H9 (cell line): ENCODE results near the gene RIPPLY1. TPM values are rescaled to one million over a fixed set of nuclear protein-coding genes. Genes with fewer than 3 reads are reported as not detected.

Experiments
- DNase-seq: peaks from one replicate; pipeline ENCODE4 v3.0.0-alpha.2; 2017
- H2AFZ ChIP-seq: one replicate; pipeline ENCODE4 v1.6.1; 2013; ENCODE audit warnings: mild to moderate bottlenecking, low read length, control low read depth, moderate library complexity
- H2AK5ac ChIP-seq: 2 replicates; pipeline ENCODE4 v1.6.1; 2013; ENCODE audit warnings: low read length, control low read depth, mixed read lengths; ENCODE audit not compliant: insufficient read length
- H2BK120ac ChIP-seq: one replicate; pipeline ENCODE4 v1.6.1; 2013; ENCODE audit warnings: low read depth, mild to moderate bottlenecking, low read length, control low read depth, inconsistent platforms; ENCODE audit not compliant: poor library complexity, severe bottlenecking
- H2BK12ac ChIP-seq: 2 replicates; pipeline ENCODE4 v1.6.1; 2013; ENCODE audit warnings: low read length, control low read depth, mixed read lengths, low read depth; ENCODE audit not compliant: insufficient read length
- H2BK15ac ChIP-seq: 2 replicates; pipeline ENCODE4 v1.6.1; 2013; ENCODE audit warnings: low read depth, low read length, control low read depth
- H2BK20ac ChIP-seq: one replicate; pipeline ENCODE4 v1.6.1; 2013; ENCODE audit warnings: low read depth, mild to moderate bottlenecking, low read length, control low read depth, inconsistent platforms; ENCODE audit not compliant: poor library complexity, severe bottlenecking
- H2BK5ac ChIP-seq: 2 replicates; pipeline ENCODE4 v1.6.1; 2013; ENCODE audit warnings: low read length, control low read depth, mixed read lengths; ENCODE audit not compliant: insufficient read length
- H3K14ac ChIP-seq: 2 replicates; pipeline ENCODE4 v1.6.1; 2013; ENCODE audit warnings: low read length, control low read depth; ENCODE audit not compliant: insufficient read depth
- H3K18ac ChIP-seq: 2 replicates; pipeline ENCODE4 v1.6.1; 2013; ENCODE audit warnings: low read depth, mild to moderate bottlenecking, mixed read lengths, low read length, control low read depth; ENCODE audit not compliant: insufficient read length
- H3K23ac ChIP-seq: 2 replicates; pipeline ENCODE4 v1.6.1; 2013; ENCODE audit warnings: low read length, control low read depth, mixed read lengths, low read depth; ENCODE audit not compliant: insufficient read length
- H3K23me2 ChIP-seq: 2 replicates; pipeline ENCODE4 v1.6.1; 2013; ENCODE audit warnings: low read depth, mild to moderate bottlenecking, mixed read lengths, low read length, control low read depth; ENCODE audit not compliant: insufficient read length, poor library complexity, severe bottlenecking
- H3K27ac ChIP-seq: 2 replicates; pipeline ENCODE4 v1.5.1; 2013; ENCODE audit warnings: low read length, control low read depth, mixed read lengths, low read depth; ENCODE audit not compliant: insufficient read length
- H3K27me3 ChIP-seq: 2 replicates; pipeline ENCODE4 v1.6.1; 2013; ENCODE audit warnings: low read length, control low read depth, inconsistent platforms; ENCODE audit not compliant: insufficient read depth
- H3K4ac ChIP-seq: 2 replicates; pipeline ENCODE4 v1.6.1; 2013; ENCODE audit warnings: low read depth, mild to moderate bottlenecking, control low read depth, inconsistent platforms, low read length, moderate library complexity
- H3K4me1 ChIP-seq: 2 replicates; pipeline ENCODE4 v1.6.1; 2013; ENCODE audit warnings: low read length, control low read depth, inconsistent platforms; ENCODE audit not compliant: insufficient read depth
- H3K4me2 ChIP-seq: 2 replicates; pipeline ENCODE4 v1.6.1; 2013; ENCODE audit warnings: low read length, control low read depth, mixed read lengths; ENCODE audit not compliant: insufficient read length, insufficient read depth
- H3K56ac ChIP-seq: 2 replicates; pipeline ENCODE4 v1.6.1; 2013; ENCODE audit warnings: low read depth, mild to moderate bottlenecking, mixed read lengths, low read length, control low read depth; ENCODE audit not compliant: insufficient read length
- H3K79me1 ChIP-seq: 2 replicates; pipeline ENCODE4 v1.6.1; 2013; ENCODE audit warnings: low read depth, mild to moderate bottlenecking, moderate library complexity, low read length, control low read depth, inconsistent platforms; ENCODE audit not compliant: insufficient read depth, poor library complexity, severe bottlenecking
- H3K79me2 ChIP-seq: 2 replicates; pipeline ENCODE4 v1.6.1; 2013; ENCODE audit warnings: low read length, control low read depth, inconsistent platforms; ENCODE audit not compliant: insufficient read depth
- H3K9ac ChIP-seq: 2 replicates; pipeline ENCODE4 v1.6.1; 2013; ENCODE audit warnings: low read length, control low read depth, mixed read lengths; ENCODE audit not compliant: insufficient read length; ENCODE audit errors: extremely low read depth
- H3K9me3 ChIP-seq: one replicate; pipeline ENCODE4 v1.6.1; 2013; ENCODE audit warnings: low read depth, low read length, inconsistent platforms; ENCODE audit not compliant: control insufficient read depth
- H3T11ph ChIP-seq: one replicate; pipeline ENCODE4 v1.6.1; 2013; ENCODE audit warnings: mild to moderate bottlenecking, low read length, control low read depth, inconsistent platforms
- H4K20me1 ChIP-seq: one replicate; pipeline ENCODE4 v1.6.1; 2013; ENCODE audit not compliant: control insufficient read depth, insufficient read length, insufficient read depth
- H4K5ac ChIP-seq: 2 replicates; pipeline ENCODE4 v1.6.1; 2013; ENCODE audit warnings: low read depth, mild to moderate bottlenecking, mixed read lengths, low read length, control low read depth; ENCODE audit not compliant: insufficient read length
- H4K8ac ChIP-seq: replicated peaks from 2 replicates; pipeline ENCODE4 v1.6.1; 2013; ENCODE audit warnings: low read length, control low read depth, mixed read lengths, low read depth; ENCODE audit not compliant: insufficient read length
- H4K91ac ChIP-seq: 2 replicates; pipeline ENCODE4 v1.6.1; 2013; ENCODE audit warnings: low read depth, mild to moderate bottlenecking, moderate library complexity, mixed read lengths, low read length, control low read depth; ENCODE audit not compliant: insufficient read length
- H3K27ac Mint-ChIP-seq, 3 experiments: 2 replicates in 2 of 3; 3 replicates in 1 of 3; pipeline ENCODE4 v1.8.0; 2020 to 2021; ENCODE audit warnings: mixed read lengths in 3 of 3, mild to moderate bottlenecking in 1 of 3, moderate library complexity in 1 of 3
- H3K27me3 Mint-ChIP-seq: 2 replicates; pipeline ENCODE4 v1.8.0; 2021; ENCODE audit warnings: low read depth, mild to moderate bottlenecking, moderate library complexity, mixed read lengths
- H3K36me3 Mint-ChIP-seq, 3 experiments: 2 replicates in 2 of 3; 3 replicates in 1 of 3; pipeline ENCODE4 v1.8.0; 2020 to 2021; ENCODE audit warnings: low read depth in 3 of 3, mixed read lengths in 3 of 3; ENCODE audit not compliant: insufficient read depth in 1 of 3
- H3K4me1 Mint-ChIP-seq, 2 experiments: 2 replicates each; pipeline ENCODE4 v1.8.0; 2020; ENCODE audit warnings: mixed read lengths in 2 of 2
- H3K4me3 Mint-ChIP-seq, 2 experiments: 2 replicates in 1 of 2; 3 replicates in 1 of 2; pipeline ENCODE4 v1.8.0; 2020 to 2021; ENCODE audit warnings: mild to moderate bottlenecking in 2 of 2, mixed read lengths in 2 of 2, moderate library complexity in 1 of 2
- H3K9me3 Mint-ChIP-seq, 2 experiments: 2 replicates in 1 of 2; 3 replicates in 1 of 2; pipeline ENCODE4 v1.8.0; 2020; ENCODE audit warnings: mild to moderate bottlenecking in 2 of 2, mixed read lengths in 2 of 2, moderate library complexity in 1 of 2
- CTCF ChIP-seq: fragments of 200-600 bp; sonication (generic); conservative IDR thresholded peaks from 3 replicates; pipeline ENCODE4 v1.8.0; 2021; ENCODE audit warnings: antibody characterized with exemption, mild to moderate bottlenecking
- WGBS: extraction: QIAGEN DNeasy Blood & Tissue Kit; methylation state at CpG from one replicate; pipeline ENCODE4 v1.1.7; 2013; ENCODE audit warnings: missing lambda C conversion rate, low lambda C conversion rate, mixed read lengths; ENCODE audit not compliant: insufficient read length; ENCODE audit errors: extremely low coverage; 5-methylcytosine and 5-hydroxymethylcytosine counted together
- total RNA-seq: library from RNA; stranded (reverse); gene quantifications from 2 replicates; pipeline ENCODE4 v1.2.1, GENCODE V29; 2021

Gene RIPPLY1
- total RNA-seq, 1 experiment from 2014 or later: not detected

- no peak overlapping the region for H3K23ac ChIP-seq
- no peak overlapping the region for H2BK20ac ChIP-seq
- no CpG with 5 or more reads among the region's 3 CpGs for WGBS
- no peak overlapping the region for H2BK5ac ChIP-seq
- H2AFZ ChIP-seq: no peak overlapping the region
- H3K9ac ChIP-seq: no peak overlapping the region
- Mint-ChIP-seq H3K4me3 (no peak overlapping the region), H3K27me3 (no peaks in the 10 kb centered on the region; the same call in 1 of the 2 replicates), H3K36me3 (peaks cover 0 to 12% (median 0%) of the 10 kb centered on the region in 3 experiments; a peak in 2 of 7 replicates), H3K4me1 (no peaks in the 10 kb centered on the region), H3K9me3 (peaks cover 0 to 22% of the 10 kb centered on the region in 2 experiments; a peak in 2 of 5 replicates), H3K27ac (no peak overlapping the region)
- H3K27ac ChIP-seq: no peak overlapping the region
- H3K27me3 ChIP-seq: no peaks in the 10 kb centered on the region
- no peaks in the 10 kb centered on the region for H3K23me2 ChIP-seq
- H2BK120ac ChIP-seq: no peak overlapping the region
- no peak overlapping the region for H2AK5ac ChIP-seq
- H4K91ac ChIP-seq: no peak overlapping the region
- H3K79me2 ChIP-seq: no peaks in the 10 kb centered on the region
- no peak overlapping the region for H4K8ac ChIP-seq
- H3K14ac ChIP-seq: no peak overlapping the region
- no peak overlapping the region for H3K4ac ChIP-seq
- no peaks in the 10 kb centered on the region for H3K79me1 ChIP-seq
- H3K18ac ChIP-seq: no peak overlapping the region
- H2BK15ac ChIP-seq: no peak overlapping the region
- H3K4me2 ChIP-seq: no peak overlapping the region
- H3K9me3 ChIP-seq: no peaks in the 10 kb centered on the region
- no peaks in the 10 kb centered on the region for H4K20me1 ChIP-seq
- no peak for DNase-seq
- H3K56ac ChIP-seq: no peak overlapping the region
- H2BK12ac ChIP-seq: no peak overlapping the region
- TF ChIP-seq CTCF: no peak
- no peak overlapping the region for H4K5ac ChIP-seq
- H3K4me1 ChIP-seq: no peaks in the 10 kb centered on the region
- H3T11ph ChIP-seq: no peak overlapping the region
These were observed 43.3 kb upstream of the RIPPLY1 start for GRCh38 chrX:106946464-106946863.
